ENCODE data around the gene NDUFV1. TPM values are rescaled to one million over a fixed set of nuclear protein-coding genes. Genes with fewer than 3 reads are reported as not detected.

NDUFV1 gene
- total and polyA plus RNA-seq, 8 donors: 82.5 to 281 (median 115) TPM

- Histone ChIP-seq H3K4me3 (no peak overlapping the region), H3K27ac (no peak overlapping the region), H3K9me3 (no peaks in the 10 kb centered on the region), H3K4me1 (peaks cover 0 to 10% (median 6%) of the 10 kb centered on the region in 3 donors), H3K36me3 (no peaks in the 10 kb centered on the region), H3K27me3 (no peaks in the 10 kb centered on the region)
- intact Hi-C loops (cut with DNase I): no loop called here
- ATAC-seq: no peak
- no peak for DNase-seq
- WGBS, 2 donors: 45 to 47% methylated on average over 13 of the region's 13 CpGs
- FAIRE-seq: no peak
- TF ChIP-seq, protein P1, sequence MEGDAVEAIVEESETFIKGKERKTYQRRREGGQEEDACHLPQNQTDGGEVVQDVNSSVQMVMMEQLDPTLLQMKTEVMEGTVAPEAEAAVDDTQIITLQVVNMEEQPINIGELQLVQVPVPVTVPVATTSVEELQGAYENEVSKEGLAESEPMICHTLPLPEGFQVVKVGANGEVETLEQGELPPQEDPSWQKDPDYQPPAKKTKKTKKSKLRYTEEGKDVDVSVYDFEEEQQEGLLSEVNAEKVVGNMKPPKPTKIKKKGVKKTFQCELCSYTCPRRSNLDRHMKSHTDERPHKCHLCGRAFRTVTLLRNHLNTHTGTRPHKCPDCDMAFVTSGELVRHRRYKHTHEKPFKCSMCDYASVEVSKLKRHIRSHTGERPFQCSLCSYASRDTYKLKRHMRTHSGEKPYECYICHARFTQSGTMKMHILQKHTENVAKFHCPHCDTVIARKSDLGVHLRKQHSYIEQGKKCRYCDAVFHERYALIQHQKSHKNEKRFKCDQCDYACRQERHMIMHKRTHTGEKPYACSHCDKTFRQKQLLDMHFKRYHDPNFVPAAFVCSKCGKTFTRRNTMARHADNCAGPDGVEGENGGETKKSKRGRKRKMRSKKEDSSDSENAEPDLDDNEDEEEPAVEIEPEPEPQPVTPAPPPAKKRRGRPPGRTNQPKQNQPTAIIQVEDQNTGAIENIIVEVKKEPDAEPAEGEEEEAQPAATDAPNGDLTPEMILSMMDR (IDR thresholded peaks at IDR 0.05): no peak
These were observed 45.4 kb downstream of the NDUFV1 start for GRCh38 chr11:67651976-67652781.

DNA sequence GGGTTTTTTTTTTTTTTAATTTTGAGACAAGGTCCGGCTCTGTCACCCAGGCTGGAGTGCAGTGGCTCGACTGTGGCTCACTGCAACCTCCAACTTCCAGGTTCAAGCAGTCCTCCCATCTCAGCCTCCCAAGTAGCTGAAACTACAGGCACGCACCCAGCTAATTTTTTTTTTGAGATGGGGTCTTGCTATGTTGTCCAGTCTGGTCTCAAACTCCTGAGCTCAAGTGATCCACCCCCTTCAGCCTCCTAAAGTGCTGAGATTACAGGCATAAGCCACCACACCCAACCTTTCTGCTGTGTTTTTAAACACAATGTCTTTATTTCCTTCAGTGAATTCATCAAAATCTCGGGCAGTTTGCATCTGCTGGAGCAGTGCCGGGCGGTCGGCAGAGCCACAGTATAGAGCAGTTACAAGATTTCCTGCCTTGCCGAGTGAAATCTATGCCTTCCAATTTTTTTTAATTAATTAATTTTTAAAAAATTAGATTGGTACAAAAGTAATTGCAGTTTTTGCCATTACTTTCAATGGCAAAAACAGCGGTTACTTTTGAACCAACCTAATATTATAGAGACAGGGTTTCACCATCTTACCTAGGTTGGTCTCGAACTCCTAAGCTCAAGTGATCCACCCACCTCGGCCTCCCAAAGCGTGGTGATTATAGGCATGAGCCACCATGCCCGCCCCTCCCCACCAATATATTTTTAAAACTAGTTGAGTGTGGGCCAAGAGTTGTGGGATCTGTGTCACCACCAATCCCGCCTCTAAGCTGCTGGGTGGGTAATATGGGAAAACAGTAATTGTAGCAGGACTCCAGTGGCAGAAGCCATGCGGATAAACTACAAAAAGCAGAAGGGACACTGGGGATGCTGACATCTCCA, 46.5 kb downstream of the NDUFV1 start:
- Histone ChIP-seq H3K9me3 (no peaks in the 10 kb centered on the region), H3K27me3 (no peaks in the 10 kb centered on the region), H3K4me1 (peaks cover 0 to 7% (median 0%) of the 10 kb centered on the region in 3 donors), H3K27ac (no peak overlapping the region), H3K36me3 (no peaks in the 10 kb centered on the region), H3K4me3 (no peak overlapping the region)
- TF ChIP-seq, protein P1 (IDR thresholded peaks at IDR 0.05): no peak
- ATAC-seq (no peak), FAIRE-seq (no peak), DNase-seq (peak in 1 of 6 donors; percentile 9)
- intact Hi-C loops (cut with DNase I): no loop called here
- 81% methylated on average over 15 of the region's 15 CpGs for WGBS, 2 donors

DNA sequence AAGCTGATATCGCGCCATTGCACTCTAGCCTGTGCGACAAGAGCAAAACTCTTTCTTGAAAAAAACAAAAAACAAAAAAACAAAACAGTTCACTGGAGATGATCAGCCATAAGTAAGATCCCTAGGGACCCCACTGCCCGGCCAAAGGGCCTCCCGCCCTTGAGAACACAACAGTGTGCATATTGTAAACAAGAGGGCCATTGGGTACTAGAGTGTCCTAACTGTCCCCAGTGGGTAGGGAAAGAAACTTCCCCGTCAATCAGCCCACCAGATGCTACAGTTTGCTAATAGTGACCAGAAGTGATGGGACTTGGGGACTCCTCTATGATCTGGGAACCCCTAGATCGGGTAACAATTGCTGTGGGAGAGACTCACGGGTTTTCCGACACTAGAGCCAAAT, 47.5 kb downstream of the NDUFV1 start:
- TF ChIP-seq, protein P1 (IDR thresholded peaks at IDR 0.05): no peak
- Histone ChIP-seq H3K9me3 (no peaks in the 10 kb centered on the region), H3K27ac (no peak overlapping the region), H3K36me3 (no peaks in the 10 kb centered on the region), H3K27me3 (no peaks in the 10 kb centered on the region), H3K4me1 (peaks cover 0 to 7% (median 0%) of the 10 kb centered on the region in 3 donors), H3K4me3 (no peak overlapping the region)
- intact Hi-C loops (cut with DNase I): no loop called here
- 84% methylated on average over 9 of the region's 9 CpGs for WGBS, 2 donors
- no peak for ATAC-seq
- peak in 1 of 6 donors; percentile 7 for DNase-seq
- FAIRE-seq: no peak

GRCh38 chr11:67656278-67656922, 49.7 kb downstream of the NDUFV1 start:
- intact Hi-C loops (cut with DNase I): no loop called here
- peaks cover 0 to 7% (median 0%) of the 10 kb centered on the region in 3 donors for H3K4me1 ChIP-seq
- H3K4me3 ChIP-seq: no peak overlapping the region
- no peak overlapping the region for H3K27ac ChIP-seq
- TF ChIP-seq, protein P1 (IDR thresholded peaks at IDR 0.05): no peak
- peak in 1 of 6 donors; percentile 8 for DNase-seq
- WGBS, 2 donors: 93% methylated on average over 4 of the region's 4 CpGs
- H3K36me3 ChIP-seq: no peaks in the 10 kb centered on the region
- H3K9me3 ChIP-seq: no peaks in the 10 kb centered on the region
- H3K27me3 ChIP-seq: no peaks in the 10 kb centered on the region
- FAIRE-seq: no peak
- no peak for ATAC-seq

Measured in pancreas (tissue), 10 donors.